ENCODE data around the gene SGCG.
"Not testable (repeated sequence)": the region's sequence is repeated elsewhere in the genome, so short reads cannot be mapped to it uniquely, and the experiment has no call there.

The SGCG gene

DNA sequence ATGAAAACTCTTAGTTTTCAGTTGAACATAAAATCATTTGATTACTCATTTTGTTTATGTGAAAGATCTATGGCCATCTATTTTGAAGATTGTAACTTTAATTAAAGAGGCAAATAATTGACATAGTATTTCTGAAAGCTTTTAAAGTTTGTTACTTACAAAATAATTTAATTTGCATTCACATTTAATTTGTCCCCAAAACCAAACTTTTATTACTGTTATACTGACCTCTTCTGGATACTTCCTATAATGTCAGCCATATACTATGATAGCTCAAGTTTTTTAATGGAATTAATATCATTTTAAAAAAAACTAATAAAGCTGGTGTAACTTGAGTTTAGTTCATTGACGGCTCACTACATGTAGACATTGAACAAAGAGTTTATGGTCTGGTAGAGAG, 4.9 kb upstream of the SGCG start:
- no peak overlapping the region for H3K4me3 ChIP-seq (ENCODE audit: low read length)
- TF ChIP-seq ZNF274 (IDR thresholded peaks at IDR 0.05; ENCODE audit: low read depth, low read length): no peak

DNA sequence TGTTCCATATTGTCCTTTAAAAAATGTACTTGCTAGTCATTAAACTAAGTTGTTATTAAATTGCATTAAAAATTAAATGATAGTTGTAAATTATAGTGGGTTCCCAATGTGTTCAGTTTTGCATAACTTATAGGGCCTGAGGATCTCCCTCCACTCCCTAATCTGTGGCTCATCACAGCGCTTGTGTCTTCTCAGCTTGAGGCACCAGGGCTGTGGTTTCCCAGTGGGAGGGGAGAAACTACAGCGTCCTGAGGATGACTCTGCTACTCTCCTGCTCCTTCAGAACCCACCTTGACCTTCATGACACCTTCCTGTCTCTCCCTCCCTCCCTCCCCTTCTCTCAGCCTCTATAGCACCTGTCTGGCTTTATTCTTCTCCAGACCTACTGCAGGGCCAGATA, 1.4 kb downstream of the SGCG start:
- no peak overlapping the region for H3K4me3 ChIP-seq (ENCODE audit: low read length)
- no peak for TF ChIP-seq ZNF274 (IDR thresholded peaks at IDR 0.05; ENCODE audit: low read depth, low read length)

DNA sequence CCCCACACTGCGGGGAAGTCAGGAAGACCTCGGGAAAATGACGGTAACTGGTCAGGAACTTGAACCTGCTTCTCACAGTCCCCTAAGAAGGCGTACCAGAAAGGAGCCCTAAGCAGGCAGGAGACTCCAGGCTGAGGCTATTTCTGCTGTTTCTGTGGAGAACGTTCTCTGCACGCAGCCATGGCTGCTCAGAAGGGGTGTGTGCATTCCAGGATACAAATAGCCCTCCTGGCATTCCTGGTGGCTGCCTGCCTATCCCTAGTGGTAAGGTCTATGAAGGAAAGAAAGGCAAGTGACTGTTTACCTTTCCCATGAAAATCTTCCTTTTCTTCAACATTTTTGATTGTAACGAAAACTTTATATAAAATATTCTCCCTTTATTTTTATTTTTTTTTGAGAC, 2.5 kb downstream of the SGCG start:
- no peak for TF ChIP-seq ZNF274 (IDR thresholded peaks at IDR 0.05; ENCODE audit: low read depth, low read length)
- H3K4me3 ChIP-seq (ENCODE audit: low read length): no peak overlapping the region

DNA sequence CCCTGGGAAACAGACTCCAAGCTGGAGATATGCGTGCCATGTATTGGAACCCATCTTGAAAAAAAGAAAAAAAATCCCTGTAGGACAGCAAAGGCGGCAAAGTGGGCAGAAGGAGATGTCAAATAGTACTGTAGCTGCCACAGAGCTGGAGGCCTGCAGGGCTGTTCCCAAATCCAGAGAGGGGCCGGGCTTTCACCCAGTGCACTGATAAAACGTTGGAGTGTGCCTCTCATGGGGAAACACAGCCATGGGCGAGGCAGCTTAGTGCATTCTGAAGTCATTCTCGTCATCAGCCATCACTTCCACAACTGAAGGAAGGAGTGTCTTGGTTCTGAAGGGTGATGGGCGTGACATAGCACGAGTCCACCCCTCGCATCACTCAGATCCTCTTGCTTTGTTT, 4.8 kb downstream of the SGCG start:
- no peak for TF ChIP-seq ZNF274 (IDR thresholded peaks at IDR 0.05; ENCODE audit: low read depth, low read length)

DNA sequence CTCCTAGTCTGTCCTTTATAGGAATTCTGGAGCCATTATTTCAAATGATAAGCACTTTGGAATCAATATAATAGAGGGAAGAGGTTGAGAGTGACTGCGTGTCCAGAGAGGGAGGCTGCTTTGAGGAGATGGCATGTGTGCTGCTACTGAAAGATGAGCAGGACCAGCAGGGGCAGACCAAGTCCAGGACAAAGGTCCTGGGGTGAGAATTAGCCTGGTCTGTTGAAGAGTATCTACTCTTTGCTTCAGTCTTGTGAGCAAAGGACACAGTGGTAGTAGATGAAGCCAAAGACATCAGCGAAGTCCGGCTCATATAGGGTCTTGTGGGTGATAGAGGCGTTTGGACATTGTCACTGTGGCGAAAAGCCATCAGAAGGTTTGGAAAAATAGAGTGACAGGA, 21.1 kb downstream of the SGCG start:
- TF ChIP-seq ZNF274 (IDR thresholded peaks at IDR 0.05; ENCODE audit: low read depth, low read length): no peak
- no peak overlapping the region for H3K4me3 ChIP-seq (ENCODE audit: low read length)

More for the DNA sequence above, 4.8 kb downstream of the SGCG start:
- no peak overlapping the region for H3K4me3 ChIP-seq (ENCODE audit: low read length)

DNA sequence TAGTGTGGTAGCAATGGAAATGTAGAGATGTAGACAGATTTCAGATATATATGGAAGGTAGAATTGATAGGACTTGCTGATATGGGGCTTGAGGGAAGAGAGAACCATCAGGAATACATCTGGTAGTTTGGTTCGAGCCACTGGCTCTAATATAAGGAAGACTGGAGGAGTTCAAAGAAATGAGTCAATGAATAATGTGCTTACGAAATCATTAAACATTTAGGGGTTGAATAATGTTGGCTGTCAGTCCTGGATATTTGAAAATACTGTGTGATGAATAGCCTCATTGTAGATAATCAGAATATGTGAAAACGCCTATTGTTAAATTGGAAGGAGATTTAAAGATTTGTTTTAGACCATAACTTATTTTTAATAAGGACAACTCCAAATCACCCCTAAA, 21.6 kb downstream of the SGCG start:
- TF ChIP-seq ZNF274 (IDR thresholded peaks at IDR 0.05; ENCODE audit: low read depth, low read length): no peak
- H3K4me3 ChIP-seq (ENCODE audit: low read length): no peak overlapping the region

DNA sequence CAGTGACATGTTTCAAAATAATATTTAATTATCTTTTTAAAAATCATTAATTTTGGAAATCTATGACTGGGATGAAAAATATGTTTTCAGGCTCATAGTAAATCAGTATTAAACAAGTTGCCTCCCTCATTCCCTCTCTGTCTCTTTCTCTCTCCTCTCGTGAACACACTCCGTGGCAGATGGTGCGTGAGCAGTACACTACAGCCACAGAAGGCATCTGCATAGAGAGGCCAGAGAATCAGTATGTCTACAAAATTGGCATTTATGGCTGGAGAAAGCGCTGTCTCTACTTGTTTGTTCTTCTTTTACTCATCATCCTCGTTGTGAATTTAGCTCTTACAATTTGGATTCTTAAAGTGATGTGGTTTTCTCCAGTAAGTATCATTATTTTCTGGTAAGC, 22.7 kb downstream of the SGCG start:
- no peak overlapping the region for H3K4me3 ChIP-seq (ENCODE audit: low read length)
- no peak for TF ChIP-seq ZNF274 (IDR thresholded peaks at IDR 0.05; ENCODE audit: low read depth, low read length)

DNA sequence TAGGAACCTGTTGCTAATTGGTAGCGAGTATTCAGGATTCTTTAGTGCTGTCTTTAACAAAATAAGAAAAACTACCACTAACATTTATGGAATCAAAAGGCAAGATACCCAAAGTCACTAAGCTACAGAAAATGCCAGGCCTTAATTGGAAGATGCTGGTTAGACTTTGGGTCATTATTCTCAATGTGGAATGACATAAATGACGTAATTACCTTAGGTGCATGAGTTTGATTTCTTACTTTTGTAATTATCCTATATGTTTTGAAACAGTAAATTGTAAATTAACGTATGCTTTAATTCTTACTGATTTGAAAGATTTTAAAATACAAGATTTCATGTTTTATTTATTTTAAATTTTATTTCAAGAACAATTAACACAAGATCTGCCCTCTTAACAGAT, 25.0 kb downstream of the SGCG start:
- H3K4me3 ChIP-seq (ENCODE audit: low read length): no peak overlapping the region
- TF ChIP-seq ZNF274 (IDR thresholded peaks at IDR 0.05; ENCODE audit: low read depth, low read length): no peak

DNA sequence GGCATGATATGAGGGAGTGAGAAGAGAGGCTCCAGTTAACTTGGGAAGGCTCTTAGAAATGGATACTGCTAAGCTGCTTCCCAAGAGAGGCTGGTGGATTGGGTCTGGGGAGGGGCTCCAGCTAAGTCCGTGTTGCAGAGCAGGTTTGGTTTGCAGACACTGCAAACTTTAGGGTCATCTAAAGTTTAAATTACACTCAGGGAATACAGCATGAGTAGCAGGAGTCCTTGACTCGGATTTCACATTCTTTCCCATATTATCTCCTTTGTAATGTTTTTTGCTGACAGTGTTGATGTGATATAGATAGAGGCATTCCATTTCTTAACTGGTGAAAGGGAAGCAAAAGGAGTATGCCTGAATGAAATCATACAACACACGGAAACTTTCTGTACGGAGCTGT, 31.9 kb downstream of the SGCG start:
- TF ChIP-seq ZNF274 (IDR thresholded peaks at IDR 0.05; ENCODE audit: low read depth, low read length): no peak

DNA sequence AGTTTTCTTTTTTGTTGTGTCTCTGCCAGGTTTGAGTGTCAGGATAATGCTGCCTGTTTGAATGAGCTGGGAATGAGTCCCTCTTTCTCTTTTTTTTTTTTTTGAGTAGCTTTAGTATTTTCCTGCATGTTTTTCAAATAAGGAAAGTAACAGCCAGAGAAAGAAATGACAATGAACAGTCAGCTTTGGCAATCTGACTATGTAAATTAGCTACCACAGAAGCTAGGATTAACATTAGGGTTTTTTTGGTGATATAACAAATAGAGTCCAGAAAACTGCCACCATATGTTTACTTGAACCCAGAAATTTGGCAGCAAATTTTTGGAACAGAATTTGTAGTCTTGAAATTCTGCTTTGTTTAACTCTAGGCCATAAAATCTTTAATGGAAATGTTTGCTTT, 50.5 kb downstream of the SGCG start:
- no peak for TF ChIP-seq ZNF274 (IDR thresholded peaks at IDR 0.05; ENCODE audit: low read depth, low read length)
- H3K4me3 ChIP-seq (ENCODE audit: low read length): no peak overlapping the region

More for the DNA sequence above, 31.9 kb downstream of the SGCG start:
- H3K4me3 ChIP-seq (ENCODE audit: low read length): no peak overlapping the region

DNA sequence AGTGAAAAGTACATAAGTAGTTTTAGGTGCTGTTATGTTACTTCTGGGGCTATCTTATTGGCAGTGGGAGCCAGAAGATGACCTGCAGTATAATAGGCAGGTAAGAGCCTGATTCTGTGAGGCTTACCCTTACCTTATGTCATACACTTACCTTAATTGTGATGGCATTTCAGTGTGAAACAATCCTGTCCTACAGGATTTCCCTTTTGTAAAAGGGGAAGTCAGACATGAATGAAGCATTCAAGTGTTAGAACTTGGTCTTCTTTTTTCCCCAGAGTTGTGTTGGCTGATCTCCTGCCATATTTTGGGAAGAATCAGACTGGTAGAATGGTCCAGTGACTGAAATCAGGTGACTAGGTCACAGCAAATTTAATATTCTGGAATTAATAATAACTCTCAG, 55.2 kb downstream of the SGCG start:
- TF ChIP-seq ZNF274 (IDR thresholded peaks at IDR 0.05; ENCODE audit: low read depth, low read length): no peak
- H3K4me3 ChIP-seq (ENCODE audit: low read length): no peak overlapping the region

DNA sequence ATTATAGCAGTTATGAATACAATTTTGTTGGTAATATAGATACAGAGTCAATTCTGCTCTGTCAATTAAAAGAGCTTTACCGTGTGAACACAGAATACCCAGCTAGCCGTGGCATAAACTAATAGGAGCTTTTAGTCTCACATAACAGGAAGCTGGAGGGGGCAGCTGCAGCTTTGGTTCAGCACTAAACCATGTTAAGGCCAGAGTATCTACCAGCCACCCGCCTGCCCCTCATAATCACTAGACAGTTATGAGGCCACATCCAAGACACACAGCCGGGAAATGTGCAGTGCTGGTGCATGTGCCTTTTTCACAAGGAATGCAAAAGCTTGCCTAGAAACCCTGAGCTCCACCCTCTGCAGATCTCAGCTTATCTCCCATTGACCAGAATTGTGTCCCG, 62.3 kb downstream of the SGCG start:
- TF ChIP-seq ZNF274 (IDR thresholded peaks at IDR 0.05; ENCODE audit: low read depth, low read length): no peak
- H3K4me3 ChIP-seq (ENCODE audit: low read length): no peak overlapping the region

DNA sequence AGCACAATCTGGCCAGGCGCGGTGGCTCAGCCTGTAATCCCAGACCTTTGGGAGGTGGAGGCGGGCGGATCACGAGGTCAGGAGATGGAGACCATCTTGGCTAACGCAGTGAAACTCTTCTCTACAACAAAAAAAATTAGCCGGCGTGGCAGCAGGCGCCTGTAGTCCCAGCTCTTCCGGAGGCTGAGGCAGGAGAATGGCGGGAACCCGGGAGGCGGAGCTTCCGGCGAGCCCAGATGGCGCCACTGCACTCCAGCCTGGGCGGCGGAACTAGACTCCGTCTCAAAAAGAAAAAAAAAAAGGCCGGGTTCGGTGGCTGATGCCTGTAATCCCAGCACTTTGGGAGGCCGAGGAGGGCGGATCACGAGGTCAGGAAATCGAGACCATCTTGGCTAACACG, 67.6 kb downstream of the SGCG start:
- H3K4me3 ChIP-seq (ENCODE audit: low read length): not testable (repeated sequence)

DNA sequence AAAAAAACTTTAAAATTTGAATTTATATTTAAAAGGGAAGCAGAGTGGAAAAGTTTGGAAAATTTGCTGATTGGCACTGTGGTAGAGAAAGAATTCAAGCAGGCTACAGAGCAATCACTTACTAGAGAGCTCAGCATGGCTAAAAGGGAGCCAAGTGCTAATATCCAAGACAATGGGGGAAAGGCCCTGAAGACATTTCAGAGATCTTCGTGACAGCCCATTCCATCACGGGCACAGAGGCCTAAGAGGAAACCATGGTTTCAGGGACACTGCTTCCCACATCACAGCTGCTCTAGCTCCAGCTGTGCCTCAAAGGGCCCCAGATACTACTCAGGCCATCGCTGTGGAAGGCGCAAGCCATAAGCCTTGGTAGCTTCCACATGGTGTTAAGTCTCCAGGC, 73.7 kb downstream of the SGCG start:
- H3K4me3 ChIP-seq (ENCODE audit: low read length): no peak overlapping the region
- no peak for TF ChIP-seq ZNF274 (IDR thresholded peaks at IDR 0.05; ENCODE audit: low read depth, low read length)

DNA sequence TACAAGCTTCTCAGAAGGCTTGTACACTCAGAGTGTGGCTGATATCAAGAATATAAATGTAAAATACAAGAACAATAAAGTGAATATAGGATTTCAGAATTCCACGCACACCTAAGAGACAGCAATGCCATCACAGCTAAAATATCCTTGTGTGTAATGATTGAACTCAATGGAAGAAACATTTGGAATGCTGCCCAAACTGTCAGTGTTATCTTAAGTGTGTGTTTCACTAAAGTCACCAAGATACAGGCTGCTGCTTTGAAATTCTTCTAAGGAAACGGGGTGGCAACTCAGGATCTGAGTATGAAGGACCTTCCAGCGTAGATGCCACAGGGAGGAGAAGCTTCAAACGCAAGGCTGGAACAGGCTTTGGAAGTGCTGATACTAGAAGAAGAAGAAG, 86.8 kb downstream of the SGCG start:
- H3K4me3 ChIP-seq (ENCODE audit: low read length): no peak overlapping the region
- no peak for TF ChIP-seq ZNF274 (IDR thresholded peaks at IDR 0.05; ENCODE audit: low read depth, low read length)

DNA sequence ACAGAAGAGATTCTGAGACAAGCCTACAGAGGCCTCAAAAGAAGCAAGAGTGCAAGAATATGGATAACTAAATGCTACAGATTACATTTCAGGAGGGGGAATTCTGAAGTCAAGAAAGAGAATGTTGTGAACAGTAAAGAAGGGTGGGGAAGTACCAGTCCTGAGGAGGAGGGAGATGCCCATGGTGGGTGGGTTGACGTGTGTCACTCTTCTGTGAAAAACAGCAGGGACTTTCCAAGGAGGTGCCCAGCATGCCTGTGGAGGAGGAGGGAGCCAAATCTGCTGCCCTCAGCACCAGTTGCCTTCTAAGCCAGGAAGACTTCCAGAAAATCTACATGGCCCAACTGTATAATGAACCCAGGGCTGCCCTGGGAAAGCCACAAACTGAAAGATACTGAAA, 87.7 kb downstream of the SGCG start:
- TF ChIP-seq ZNF274 (IDR thresholded peaks at IDR 0.05; ENCODE audit: low read depth, low read length): no peak
- H3K4me3 ChIP-seq (ENCODE audit: low read length): no peak overlapping the region

DNA sequence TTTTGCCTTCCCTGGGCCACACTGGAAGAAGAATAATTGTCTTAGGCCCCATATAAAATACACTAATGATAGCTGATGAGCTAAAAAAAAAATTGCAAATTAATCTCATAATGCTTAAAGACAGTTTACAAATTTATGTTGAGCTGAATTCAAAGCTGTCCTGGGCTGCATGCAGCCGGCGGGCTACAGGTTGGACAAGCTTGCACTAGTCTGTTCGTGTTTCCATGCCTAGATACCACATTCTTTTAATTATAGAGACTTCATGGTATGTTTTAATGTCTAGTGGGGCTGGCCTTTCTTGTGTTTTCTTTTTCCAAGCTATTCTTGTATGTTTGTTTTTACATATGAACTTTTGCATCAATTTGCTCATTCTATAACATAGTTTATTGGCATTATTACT, 90.6 kb downstream of the SGCG start:
- no peak for TF ChIP-seq ZNF274 (IDR thresholded peaks at IDR 0.05; ENCODE audit: low read depth, low read length)
- H3K4me3 ChIP-seq (ENCODE audit: low read length): no peak overlapping the region
